DND-41 (cell line): ENCODE data around the gene E2F2.

Experiments used
- CTCF ChIP-seq: IDR thresholded peaks from 2 replicates; pipeline ENCODE4 v1.5.1; 2012; ENCODE audit warnings: borderline replicate concordance, low read length, moderate library complexity, mild to moderate bottlenecking; ENCODE audit not compliant: poor library complexity, severe bottlenecking; ENCODE audit errors: extremely low read depth
- EZH2 ChIP-seq: IDR thresholded peaks from 3 replicates; pipeline ENCODE4 v1.6.1; 2012; ENCODE audit warnings: borderline replicate concordance, low read depth, mild to moderate bottlenecking, moderate library complexity, low read length, inconsistent platforms; ENCODE audit not compliant: severe bottlenecking

DNA sequence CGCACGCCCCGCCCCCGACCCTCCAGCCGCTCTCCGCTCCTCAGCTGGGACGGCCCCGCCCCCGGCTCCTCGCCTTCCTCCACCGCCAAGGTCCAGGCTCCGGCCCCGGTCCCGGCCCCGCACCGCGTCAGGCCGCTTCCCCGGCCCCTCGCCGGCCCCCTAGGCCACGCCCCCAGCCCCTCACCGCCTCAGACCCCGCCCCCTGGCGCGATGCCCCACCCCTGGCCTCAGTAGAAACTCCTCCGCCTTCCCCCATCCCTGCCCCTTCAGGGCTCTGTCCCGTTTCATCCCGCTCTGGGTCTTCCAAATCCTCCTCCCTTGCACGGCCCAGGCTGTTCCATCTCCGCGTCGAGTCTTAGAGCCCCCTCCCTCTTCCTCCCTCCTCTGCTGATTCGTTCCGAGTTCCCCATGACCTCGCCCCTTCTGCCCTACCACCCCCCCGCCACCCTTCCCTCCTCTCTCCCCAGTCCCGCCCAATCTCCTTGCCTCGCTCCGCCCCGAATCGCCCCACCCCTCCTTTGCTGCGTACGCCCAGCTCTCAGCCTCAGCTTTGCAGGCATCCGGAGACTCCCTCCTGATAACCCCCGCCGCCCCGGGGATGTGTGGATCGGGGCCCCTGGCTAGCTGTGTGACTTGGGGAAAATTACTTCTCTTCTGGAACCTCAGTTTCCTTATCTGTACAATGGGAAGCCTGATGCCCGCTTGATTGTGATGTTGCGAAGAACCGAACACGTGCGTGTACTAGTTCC lies 46.6 kb downstream of the E2F2 start:
- no peak for TF ChIP-seq CTCF
- no peak for TF ChIP-seq EZH2
